ENCODE data around the gene CCDC178. TPM values are rescaled to one million over a fixed set of nuclear protein-coding genes. Genes with fewer than 3 reads are reported as not detected.

Gene CCDC178
- total RNA-seq, 4 donors from 2014 or later = not detected

- H3K4me3 ChIP-seq = no peak overlapping the region
- no peaks in the 10 kb centered on the region for H3K27me3 ChIP-seq
- no peaks in the 10 kb centered on the region for H3K9me3 ChIP-seq
- DNase-seq = no peak
- TF ChIP-seq, protein P1, sequence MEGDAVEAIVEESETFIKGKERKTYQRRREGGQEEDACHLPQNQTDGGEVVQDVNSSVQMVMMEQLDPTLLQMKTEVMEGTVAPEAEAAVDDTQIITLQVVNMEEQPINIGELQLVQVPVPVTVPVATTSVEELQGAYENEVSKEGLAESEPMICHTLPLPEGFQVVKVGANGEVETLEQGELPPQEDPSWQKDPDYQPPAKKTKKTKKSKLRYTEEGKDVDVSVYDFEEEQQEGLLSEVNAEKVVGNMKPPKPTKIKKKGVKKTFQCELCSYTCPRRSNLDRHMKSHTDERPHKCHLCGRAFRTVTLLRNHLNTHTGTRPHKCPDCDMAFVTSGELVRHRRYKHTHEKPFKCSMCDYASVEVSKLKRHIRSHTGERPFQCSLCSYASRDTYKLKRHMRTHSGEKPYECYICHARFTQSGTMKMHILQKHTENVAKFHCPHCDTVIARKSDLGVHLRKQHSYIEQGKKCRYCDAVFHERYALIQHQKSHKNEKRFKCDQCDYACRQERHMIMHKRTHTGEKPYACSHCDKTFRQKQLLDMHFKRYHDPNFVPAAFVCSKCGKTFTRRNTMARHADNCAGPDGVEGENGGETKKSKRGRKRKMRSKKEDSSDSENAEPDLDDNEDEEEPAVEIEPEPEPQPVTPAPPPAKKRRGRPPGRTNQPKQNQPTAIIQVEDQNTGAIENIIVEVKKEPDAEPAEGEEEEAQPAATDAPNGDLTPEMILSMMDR (IDR thresholded peaks at IDR 0.05) = no peak
- TF ChIP-seq POLR2A (IDR thresholded peaks at IDR 0.05) = no peak
- H3K4me1 ChIP-seq = no peaks in the 10 kb centered on the region
- no peaks in the 10 kb centered on the region for H3K36me3 ChIP-seq
- H3K27ac ChIP-seq = no peak overlapping the region
Observed at GRCh38 chr18:33022370-33022769, 418.2 kb downstream of the CCDC178 start.

GRCh38 chr18:33020877-33021276, 419.6 kb downstream of the CCDC178 start:
- no peak for TF ChIP-seq POLR2A (IDR thresholded peaks at IDR 0.05)
- TF ChIP-seq, protein P1 (IDR thresholded peaks at IDR 0.05) = no peak
- H3K27me3 ChIP-seq = no peaks in the 10 kb centered on the region
- no peaks in the 10 kb centered on the region for H3K9me3 ChIP-seq
- DNase-seq = no peak
- H3K4me3 ChIP-seq = no peak overlapping the region
- H3K27ac ChIP-seq = no peak overlapping the region
- no peaks in the 10 kb centered on the region for H3K4me1 ChIP-seq
- no peaks in the 10 kb centered on the region for H3K36me3 ChIP-seq

GRCh38 chr18:33014060-33014796, 426.3 kb downstream of the CCDC178 start:
- no peak for DNase-seq
- H3K27ac ChIP-seq = no peak overlapping the region
- H3K27me3 ChIP-seq = no peaks in the 10 kb centered on the region
- H3K4me1 ChIP-seq = no peaks in the 10 kb centered on the region
- no peaks in the 10 kb centered on the region for H3K9me3 ChIP-seq
- TF ChIP-seq, protein P1 (IDR thresholded peaks at IDR 0.05) = no peak
- TF ChIP-seq POLR2A (IDR thresholded peaks at IDR 0.05) = no peak
- H3K4me3 ChIP-seq = no peak overlapping the region
- H3K36me3 ChIP-seq = no peaks in the 10 kb centered on the region

- H3K4me3 ChIP-seq = no peak overlapping the region
- no peaks in the 10 kb centered on the region for H3K36me3 ChIP-seq
- H3K9me3 ChIP-seq = no peaks in the 10 kb centered on the region
- H3K4me1 ChIP-seq = no peaks in the 10 kb centered on the region
- H3K27me3 ChIP-seq = no peaks in the 10 kb centered on the region
- no peak for TF ChIP-seq POLR2A (IDR thresholded peaks at IDR 0.05)
- TF ChIP-seq, protein P1 (IDR thresholded peaks at IDR 0.05) = no peak
- H3K27ac ChIP-seq = no peak overlapping the region
- DNase-seq = no peak
Observed at GRCh38 chr18:33010149-33010548, 430.4 kb downstream of the CCDC178 start.

DNA sequence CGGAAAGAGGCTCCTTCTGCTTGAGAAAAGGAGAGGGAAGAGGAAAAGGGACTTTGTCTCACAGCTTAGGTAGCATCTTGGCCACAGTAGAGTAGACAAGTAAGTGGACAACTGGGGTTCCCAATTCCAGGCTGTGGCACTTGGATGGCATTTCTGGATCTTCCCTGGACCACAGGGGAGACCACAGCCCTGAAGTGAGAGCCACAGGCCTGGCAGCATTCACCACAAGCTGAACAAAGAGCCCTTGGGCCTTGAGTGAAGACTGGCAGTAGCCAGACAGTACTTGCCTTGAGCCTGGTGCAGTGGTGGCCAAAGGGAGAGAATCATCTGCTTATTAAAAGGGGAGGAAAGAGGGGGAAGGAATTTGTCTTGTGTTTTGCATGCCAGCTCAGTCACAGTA, 441.6 kb downstream of the CCDC178 start:
- H3K27me3 ChIP-seq = no peaks in the 10 kb centered on the region
- H3K4me1 ChIP-seq = no peaks in the 10 kb centered on the region
- no peak for DNase-seq
- no peak overlapping the region for H3K27ac ChIP-seq
- no peaks in the 10 kb centered on the region for H3K9me3 ChIP-seq
- TF ChIP-seq, protein P1 (IDR thresholded peaks at IDR 0.05) = no peak
- TF ChIP-seq POLR2A (IDR thresholded peaks at IDR 0.05) = no peak
- no peaks in the 10 kb centered on the region for H3K36me3 ChIP-seq
- H3K4me3 ChIP-seq = no peak overlapping the region
